Measurements from ENCODE around the gene OPRM1.

Gene OPRM1

GRCh38 chr6:154206996-154207395 is 168.0 kb downstream of the OPRM1 start:
- H3K4me3 ChIP-seq (ENCODE audit: low read depth, low read length), result no peak overlapping the region
- no peak for DNase-seq (ENCODE audit: low read depth)
- no peak for TF ChIP-seq CTCF (IDR thresholded peaks at IDR 0.05; ENCODE audit: control insufficient read depth, extremely low read depth, insufficient read depth)

- no peak for TF ChIP-seq CTCF (IDR thresholded peaks at IDR 0.05; ENCODE audit: control insufficient read depth, extremely low read depth, insufficient read depth)
- H3K4me3 ChIP-seq (ENCODE audit: low read depth, low read length), result no peak overlapping the region
- no peak for DNase-seq (ENCODE audit: low read depth)
Measured at GRCh38 chr6:154209555-154209954, 170.5 kb downstream of the OPRM1 start.

GRCh38 chr6:154210678-154211077 is 171.6 kb downstream of the OPRM1 start:
- H3K4me3 ChIP-seq (ENCODE audit: low read depth, low read length), result no peak overlapping the region
- no peak for TF ChIP-seq CTCF (IDR thresholded peaks at IDR 0.05; ENCODE audit: control insufficient read depth, extremely low read depth, insufficient read depth)
- DNase-seq (ENCODE audit: low read depth), result no peak

- DNase-seq (ENCODE audit: low read depth), result no peak
- H3K4me3 ChIP-seq (ENCODE audit: low read depth, low read length), result no peak overlapping the region
- TF ChIP-seq CTCF (IDR thresholded peaks at IDR 0.05; ENCODE audit: control insufficient read depth, extremely low read depth, insufficient read depth), result no peak
Measured at GRCh38 chr6:154213782-154214181, 174.7 kb downstream of the OPRM1 start.

- DNase-seq (ENCODE audit: low read depth), result no peak
- no peak for TF ChIP-seq CTCF (IDR thresholded peaks at IDR 0.05; ENCODE audit: control insufficient read depth, extremely low read depth, insufficient read depth)
- no peak overlapping the region for H3K4me3 ChIP-seq (ENCODE audit: low read depth, low read length)
Measured at GRCh38 chr6:154218301-154218700, 179.3 kb downstream of the OPRM1 start.

- no peak for DNase-seq (ENCODE audit: low read depth)
- H3K4me3 ChIP-seq (ENCODE audit: low read depth, low read length), result no peak overlapping the region
- TF ChIP-seq CTCF (IDR thresholded peaks at IDR 0.05; ENCODE audit: control insufficient read depth, extremely low read depth, insufficient read depth), result no peak
Measured at GRCh38 chr6:154218787-154219186, 179.7 kb downstream of the OPRM1 start.

- no peak for DNase-seq (ENCODE audit: low read depth)
- no peak overlapping the region for H3K4me3 ChIP-seq (ENCODE audit: low read depth, low read length)
- no peak for TF ChIP-seq CTCF (IDR thresholded peaks at IDR 0.05; ENCODE audit: control insufficient read depth, extremely low read depth, insufficient read depth)
Measured at GRCh38 chr6:154219250-154219649, 180.2 kb downstream of the OPRM1 start.

Measured in LNCaP clone FGC (cell line).